ENCODE data around the gene PHACTR1.
"Not testable (repeated sequence)": the region's sequence is repeated elsewhere in the genome, so short reads cannot be mapped to it uniquely, and the experiment has no call there.

PHACTR1 gene

DNA sequence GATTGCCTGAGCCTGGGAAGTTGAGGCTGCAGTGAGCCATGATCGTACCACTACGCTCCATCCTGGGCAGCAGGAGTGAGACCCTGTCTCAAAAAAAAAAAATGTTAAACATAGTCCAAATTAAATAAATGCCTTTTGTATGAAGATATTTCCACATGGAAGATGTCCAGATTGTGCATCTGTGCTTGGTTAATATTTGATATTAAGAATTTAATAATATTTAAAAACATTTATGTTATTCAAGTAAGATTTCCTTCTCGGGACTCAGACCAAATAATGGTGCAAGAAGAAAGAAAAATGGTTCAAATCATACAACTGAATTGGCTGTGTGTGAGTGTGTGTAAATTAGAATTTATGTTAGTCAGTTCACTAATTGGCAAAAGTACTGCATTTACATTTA lies 409.3 kb downstream of the PHACTR1 start:
- DNase-seq, result no peak

DNA sequence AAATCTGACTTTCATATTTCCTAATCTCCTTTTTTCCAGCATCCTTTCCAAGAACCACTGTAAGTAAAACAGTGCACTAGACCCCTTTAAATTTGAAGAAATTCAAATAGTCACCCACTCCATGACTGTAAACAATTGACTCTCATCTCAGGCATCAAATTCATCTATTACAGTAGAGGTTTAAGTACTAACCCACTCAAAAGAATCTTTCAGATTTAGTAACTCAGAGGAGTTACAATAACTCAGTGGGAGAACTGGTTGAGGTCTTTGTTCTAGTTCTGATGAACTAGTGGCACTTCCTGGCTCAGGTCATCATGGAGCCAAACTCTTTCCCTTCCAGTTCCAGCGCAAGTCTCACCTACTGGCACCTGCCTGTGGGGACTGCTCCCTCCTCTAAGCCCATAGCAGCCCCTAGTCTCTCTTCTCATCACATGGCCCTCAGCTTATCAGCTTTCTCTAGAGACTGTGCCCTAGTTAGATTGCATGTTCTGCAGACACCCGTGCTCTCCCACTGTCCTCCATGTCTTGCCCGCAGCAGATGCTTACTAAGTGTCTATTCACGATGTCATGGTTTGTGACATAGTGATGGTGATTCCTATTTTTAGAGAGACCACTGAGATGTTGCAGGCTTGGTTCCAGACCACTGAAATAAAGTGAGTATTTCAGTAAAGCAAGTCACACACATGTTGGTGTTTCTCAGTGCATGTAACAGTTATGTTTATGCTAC lies 415.5 kb downstream of the PHACTR1 start:
- DNase-seq, result no peak

DNA sequence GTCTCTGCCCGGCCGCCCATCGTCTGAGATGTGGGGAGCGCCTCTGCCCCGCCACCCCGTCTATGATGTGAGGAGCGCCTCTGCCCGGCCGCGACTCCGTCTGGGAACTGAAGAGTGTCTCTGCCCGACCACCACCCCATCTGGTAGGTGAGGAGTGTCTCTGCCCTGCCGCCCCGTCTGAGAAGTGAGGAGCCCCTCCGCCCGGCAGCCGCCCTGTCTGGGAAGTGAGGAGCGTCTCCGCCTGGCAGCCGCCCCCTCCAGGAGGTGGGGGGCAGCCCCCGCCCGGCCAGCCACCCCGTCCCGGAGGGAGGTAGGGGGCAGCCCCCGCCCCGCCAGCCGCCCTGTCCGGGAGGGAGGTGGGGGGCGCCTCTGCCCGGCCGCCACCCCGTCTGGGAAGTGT lies 417.3 kb downstream of the PHACTR1 start:
- not testable (repeated sequence) for DNase-seq

DNA sequence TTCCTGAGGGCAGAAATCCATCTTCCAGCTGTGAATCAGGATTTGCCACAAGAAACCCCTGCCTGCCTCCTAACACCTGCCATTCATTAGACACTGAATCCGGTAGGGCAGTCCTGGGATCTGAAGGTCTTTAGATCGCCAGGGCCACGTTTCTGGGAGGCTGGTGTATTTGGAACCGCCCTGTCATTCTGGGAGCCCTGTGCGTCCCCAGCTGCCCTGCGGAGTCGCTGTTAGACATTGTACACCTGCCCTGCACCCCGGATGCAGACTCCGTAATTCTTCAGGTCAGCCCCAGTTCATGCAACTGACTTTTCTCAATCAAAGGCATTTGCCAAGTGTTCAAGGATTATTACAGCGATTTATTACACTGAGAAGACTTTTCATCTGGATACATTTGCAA lies 418.6 kb downstream of the PHACTR1 start:
- no peak for DNase-seq

DNA sequence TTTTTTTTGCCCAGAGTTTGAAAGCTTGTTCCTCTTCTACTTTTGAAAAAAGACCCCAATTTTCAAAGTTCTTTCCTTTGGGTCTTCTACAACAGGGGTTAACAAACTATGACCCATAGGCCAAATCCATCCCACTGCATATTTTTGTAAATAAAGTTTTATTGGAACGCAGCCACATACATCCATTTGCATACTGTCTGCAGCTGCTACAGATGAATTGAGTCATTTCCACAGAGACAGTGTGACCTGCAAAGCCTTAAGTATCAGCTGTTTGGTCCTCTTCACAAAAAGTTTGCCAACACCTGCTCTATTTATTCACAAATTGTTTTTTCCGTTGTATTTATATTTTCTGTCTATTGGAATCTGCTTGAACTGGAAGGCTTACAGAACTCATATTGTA lies 422.6 kb downstream of the PHACTR1 start:
- no peak for DNase-seq

DNA sequence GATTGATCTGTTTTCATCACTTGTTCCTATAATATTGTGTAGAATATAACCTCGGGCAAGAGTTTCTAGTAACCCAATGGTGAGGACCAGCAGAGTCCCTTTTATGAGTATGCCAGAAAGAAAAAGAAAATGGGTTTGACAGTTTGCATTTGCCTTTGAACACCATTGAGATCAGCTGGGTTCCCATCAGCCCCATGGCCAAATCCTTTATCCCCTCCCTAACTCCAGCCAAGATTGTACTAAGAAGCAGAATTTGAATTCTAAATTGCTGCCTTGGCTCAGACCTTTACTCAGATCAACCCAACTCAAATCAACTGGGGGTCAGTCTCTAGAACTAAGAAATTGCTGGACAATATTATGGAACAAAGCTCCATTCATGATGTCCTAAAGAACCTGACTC lies 424.4 kb downstream of the PHACTR1 start:
- no peak for DNase-seq

DNA sequence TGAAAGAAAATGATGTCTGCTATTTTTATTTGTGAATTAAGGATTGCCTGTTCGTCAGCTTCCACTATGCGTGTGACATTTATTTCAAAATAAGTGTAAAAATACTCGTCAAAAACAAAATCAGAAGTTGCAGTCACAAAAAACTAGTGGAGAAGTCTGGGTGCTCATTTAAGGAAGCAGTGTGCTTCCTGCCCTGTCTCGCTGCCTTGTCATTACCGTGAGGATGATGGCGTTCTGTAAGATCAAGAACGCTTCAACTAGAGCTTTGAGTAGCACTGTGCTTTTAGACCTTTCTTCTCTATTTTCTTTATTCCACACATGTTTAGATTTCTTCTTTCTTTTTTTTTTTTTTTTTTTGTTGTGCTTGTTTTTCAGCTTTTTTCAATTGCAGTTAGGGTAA lies 424.8 kb downstream of the PHACTR1 start:
- no peak for DNase-seq

DNA sequence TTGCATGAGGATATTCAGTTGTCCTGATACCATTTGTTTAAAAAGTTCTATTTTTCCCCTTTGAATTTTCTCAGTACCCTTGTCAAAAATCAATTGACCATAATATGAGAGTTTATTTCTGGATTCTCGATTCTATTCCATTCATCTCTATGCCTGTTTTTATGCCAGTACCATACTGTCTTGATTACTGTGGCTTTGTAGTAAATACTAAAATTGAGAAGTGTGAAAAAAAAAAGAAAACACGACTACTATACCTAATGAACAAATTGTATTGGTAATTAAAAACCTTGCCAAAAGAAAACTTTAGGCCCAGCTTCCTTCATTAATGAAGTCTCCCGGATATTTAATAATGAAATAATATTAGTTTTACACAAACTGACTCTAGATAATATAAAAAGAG lies 426.0 kb downstream of the PHACTR1 start:
- DNase-seq, result no peak

DNA sequence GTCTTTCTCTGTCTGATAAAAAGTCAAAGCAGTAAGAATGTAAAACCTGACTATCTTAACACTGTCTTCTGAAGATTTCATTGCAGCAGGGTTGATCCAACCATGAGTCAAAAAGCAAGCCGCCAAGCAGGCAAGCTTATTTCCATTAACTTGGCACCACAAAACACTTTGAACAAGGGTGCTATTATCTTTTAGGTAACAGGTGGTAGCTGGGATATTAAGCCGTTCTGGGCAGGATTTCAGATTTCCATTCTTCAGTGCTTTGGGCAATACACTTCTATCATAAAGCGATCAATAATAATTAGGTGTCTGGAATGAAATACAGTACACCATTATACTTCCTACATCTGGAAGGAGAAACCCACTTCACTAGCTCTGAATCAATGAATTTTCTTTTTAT lies 429.9 kb downstream of the PHACTR1 start:
- DNase-seq, result no peak

DNA sequence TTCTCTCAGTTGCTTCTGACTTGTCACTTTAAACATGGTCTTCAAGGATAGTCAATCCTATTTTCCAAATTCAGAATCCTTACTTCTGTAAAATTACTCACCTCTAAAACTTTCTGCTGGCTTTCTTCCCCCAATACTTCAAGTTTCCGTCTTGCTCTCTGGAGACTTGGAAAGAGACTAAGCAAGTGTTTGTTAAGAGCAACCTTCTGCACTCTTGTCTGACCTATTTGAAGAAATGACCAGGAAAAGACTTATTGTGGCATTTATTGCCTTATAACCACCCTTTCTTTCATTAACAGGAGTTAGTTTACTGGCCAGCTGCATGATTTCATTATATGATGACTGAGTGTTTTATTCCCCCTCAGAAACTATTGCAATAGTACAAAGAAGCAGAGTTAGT lies 430.8 kb downstream of the PHACTR1 start:
- DNase-seq, result no peak

DNA sequence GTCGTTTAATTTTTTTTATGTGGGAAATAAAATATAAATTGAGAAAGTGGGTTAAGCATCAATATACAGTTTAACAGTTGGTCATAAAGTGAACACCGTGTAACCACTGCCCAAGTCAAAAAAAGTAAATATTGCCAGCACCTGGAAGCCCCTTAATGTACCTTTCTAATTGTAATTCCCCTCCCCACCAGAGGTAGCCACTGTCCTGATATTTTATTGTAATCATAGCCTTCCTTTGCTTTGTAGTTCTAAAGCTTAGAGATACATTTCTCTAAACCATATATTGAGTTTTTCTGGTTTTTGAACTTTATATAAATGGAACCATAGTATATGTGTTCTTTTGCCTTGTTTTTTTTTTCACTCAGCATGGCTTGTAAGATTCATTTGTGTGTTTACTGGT lies 431.2 kb downstream of the PHACTR1 start:
- DNase-seq, result no peak

DNA sequence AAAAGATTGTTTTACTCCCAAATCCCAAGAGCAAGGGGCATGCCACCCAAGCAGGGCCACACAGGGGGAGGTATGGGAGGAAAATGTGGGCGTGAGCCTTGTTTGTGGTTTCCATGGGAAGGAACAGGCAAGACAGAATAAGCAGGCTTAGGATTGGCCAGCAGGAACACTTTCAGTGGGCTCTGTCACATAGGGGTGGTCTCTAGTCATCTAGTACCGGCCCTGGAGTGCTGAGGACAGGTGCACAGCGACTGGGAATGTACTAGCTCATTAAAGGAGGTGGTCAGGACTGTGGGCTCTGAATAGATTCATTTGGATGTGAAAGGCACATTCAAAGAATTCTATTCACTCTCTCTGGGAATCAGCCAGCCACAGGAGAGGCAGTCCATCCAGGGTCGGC lies 436.2 kb downstream of the PHACTR1 start:
- DNase-seq, result no peak

DNA sequence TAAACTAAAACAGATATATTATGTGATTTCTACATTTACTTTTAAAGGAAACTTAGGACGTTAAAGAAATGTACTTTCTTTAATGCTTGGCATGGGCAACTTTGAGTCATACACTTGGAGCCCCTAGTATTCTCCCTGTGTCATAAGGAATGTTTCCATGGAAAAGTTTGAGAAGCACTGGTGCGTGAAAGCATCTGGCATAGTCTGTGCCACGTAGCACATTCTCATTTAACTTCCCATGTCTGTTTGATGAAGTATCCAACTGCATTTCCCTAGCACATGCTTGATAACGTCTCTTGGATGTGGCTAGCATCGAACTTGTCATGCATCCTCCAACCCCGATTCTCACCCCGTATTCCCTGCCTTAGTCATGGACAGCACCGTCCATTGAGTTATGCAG lies 439.8 kb downstream of the PHACTR1 start:
- no peak for DNase-seq

DNA sequence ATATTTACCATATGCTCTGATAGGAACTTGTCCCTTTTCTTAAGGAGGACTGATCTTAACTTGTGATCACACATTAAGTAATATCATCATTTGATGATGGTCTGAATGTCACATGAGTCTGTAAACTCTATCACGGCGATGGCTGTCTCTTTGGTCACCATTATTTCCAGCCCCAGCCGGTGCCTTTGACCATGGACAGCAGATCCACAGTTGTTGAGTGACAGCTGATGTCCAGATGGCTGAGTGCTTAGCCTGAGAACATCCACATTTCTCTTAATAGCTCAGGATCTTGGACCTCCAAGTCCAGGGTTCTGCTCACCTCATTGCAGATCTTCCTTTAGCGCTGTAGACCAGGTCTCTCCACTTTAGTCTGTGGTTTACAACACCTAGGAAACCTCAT lies 440.7 kb downstream of the PHACTR1 start:
- DNase-seq, result no peak

DNA sequence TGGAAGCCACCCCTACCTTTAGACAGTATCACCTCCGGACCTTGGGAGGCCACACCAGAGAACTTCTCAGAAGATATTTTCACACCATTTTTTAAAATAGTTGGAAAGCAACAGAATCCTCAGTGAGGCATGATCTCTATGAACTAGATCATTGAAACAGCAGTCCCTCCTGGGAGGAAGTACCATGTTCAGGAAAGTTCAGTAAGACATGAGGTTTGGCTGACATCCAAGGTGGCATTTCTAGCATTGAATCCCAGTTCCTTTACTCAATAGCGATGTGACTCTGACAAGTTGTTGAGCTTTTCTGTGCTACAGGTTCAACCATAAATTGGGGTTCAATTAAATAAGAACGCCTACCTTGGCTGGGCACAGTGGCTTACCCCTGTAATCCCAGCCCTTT lies 442.7 kb downstream of the PHACTR1 start:
- DNase-seq, result no peak

DNA sequence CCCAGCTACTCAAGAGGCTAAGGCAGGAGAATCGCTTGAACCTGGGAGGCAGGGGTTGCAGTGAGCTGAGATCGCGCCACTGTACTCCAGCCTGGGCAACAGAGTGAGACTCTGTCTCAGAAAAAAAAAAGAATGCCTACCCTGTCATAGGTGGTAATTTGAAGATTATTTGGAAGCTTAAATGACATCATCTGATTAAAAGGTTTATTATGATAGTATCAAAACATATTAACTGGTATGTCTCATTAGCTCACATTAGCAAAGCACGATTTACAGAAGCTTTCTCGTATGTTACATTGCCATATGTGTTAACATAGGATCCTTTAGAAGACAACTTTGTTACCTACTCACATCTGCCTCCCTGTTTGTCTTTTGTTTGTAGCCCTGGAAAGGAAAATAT lies 443.3 kb downstream of the PHACTR1 start:
- not testable (repeated sequence) for DNase-seq

DNA sequence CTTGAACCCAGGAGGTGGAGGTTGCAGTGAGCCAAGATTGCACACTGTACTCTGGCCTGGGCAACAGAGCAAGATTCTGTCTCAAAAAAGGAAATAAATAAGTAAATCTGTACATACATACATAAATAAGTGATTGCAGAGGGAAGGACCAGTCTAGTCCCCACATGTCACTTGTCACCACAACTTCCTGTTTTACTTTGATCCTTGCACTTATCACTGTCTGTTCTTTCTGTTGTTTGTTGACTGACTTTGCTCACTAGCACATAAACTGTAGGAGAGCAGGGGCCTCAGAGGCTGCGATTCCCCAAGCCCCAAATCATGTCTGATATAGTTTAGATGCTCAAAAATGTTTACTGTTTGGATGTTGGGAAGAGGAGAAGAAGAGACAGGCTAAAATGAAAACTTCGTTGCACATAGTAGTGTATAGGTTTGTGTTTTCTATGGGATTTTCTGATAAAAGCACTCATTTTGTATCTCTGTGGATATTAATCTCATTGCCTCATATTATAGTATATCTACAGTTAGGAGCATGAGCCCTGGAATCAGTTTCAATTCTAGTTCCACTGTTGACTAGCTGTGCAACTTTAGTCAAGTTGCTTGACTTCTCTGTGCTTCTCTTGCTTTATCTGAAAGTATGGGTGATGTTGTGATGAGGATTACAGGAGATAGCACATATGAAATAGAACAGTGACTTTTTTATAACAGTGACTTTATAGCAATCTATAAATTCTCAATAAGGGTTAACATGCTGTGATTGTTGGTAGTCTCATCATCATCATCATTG lies 446.8 kb downstream of the PHACTR1 start:
- no peak for DNase-seq

DNA sequence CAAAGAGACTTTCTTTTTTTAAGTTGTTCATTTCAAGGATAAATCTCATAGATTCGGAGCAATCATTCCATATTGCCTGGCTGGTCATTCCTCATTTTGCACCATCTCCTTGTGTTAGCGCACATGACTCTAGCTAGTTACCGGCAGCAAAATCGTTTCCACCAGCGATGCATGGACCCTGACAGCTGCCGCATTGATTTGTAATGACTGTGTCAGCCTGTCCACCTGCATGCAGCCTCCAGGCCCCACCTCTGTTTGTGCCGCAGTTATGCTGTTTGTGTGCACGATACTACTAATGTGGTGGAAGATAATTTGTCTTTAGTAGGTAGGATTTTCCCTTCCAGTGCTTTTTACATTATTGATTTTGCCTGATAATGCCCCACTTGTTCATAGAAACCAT lies 447.7 kb downstream of the PHACTR1 start:
- DNase-seq, result no peak

DNA sequence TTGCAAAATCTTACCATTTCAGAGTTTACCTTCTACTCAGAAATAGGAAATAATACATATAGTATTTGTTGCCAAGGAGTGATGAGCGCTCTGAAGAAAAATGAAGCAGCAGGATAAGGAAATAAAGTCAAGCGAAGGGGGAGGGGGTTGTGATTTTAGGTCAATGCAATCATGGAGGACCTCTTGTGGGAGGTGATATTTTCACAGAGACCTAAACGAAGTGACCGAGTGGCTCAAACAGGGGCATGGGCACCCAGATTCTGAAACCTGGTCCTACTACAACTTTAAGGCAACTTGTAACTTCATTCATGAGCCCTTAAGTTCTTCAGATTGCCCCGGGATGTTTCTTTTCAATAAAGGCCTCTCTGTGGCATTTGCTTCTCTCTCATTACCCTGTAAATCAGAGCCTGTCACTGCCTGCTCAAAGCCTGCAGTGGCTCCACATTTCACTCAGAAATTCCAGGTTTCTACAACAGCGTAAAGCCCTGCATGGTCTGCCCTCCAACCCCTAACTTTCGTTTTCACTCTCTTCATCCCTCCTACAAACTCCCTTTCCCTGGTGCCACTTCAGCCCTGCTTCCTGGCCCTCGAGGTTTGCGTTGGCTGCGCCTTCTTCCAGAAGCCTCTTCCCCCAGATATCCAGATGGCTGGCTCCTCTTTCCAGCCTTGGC lies 449.1 kb downstream of the PHACTR1 start:
- no peak for DNase-seq

DNA sequence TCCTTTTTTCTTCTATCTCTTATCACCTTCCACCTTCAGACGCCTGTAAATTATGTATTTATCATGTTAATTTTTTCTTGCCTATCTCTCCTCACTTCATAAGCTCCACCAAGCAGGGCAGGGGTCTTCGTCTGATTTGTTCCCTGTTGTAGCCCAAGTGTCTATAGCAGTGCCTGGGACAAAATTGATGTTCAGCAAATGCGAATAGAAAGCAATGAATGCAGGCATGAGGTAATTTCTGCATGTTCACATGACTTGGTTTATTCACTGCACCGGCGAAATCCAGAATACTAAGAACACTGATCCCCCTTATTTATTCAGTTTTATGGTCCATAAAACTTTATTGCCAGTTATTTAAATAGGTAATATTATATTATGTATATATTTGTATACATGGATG lies 449.7 kb downstream of the PHACTR1 start:
- DNase-seq, result no peak

DNA sequence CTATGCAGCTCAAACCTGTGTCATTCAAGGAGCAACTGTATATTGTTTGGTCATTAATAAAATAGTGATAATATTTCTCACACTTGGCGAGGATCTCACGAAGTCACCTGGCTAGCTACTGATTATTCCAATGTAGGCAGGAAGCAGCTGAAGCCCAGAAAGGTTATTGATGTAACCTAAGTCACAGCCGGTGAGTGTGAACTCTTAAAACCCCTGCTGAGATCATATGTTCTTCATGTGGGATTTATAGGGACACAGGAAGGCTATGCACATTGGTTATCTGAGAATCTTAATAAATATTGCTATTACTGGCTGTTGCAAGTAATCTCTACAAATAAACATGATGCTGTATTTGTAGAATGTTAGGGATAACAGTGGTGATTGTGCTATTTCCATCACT lies 450.3 kb downstream of the PHACTR1 start:
- DNase-seq, result no peak

DNA sequence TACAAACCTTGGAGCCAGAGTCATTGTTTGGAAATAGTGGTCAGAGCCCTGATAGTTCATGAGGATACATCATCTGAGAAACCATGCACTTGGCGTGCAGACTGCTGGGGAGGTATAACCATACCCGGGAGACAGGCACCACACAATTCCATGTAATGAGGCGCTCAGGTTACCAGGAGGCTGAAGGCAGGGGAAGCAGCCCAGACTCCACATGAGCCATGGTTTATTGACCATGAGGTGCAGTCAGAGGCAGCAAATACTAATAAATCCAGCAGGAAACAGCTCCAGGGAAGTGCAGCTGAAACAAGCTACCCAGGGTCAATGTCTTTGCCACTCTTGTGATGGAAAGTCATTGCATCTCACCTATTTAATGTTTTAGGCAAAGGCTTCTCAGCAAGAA lies 455.7 kb downstream of the PHACTR1 start:
- no peak for DNase-seq

DNA sequence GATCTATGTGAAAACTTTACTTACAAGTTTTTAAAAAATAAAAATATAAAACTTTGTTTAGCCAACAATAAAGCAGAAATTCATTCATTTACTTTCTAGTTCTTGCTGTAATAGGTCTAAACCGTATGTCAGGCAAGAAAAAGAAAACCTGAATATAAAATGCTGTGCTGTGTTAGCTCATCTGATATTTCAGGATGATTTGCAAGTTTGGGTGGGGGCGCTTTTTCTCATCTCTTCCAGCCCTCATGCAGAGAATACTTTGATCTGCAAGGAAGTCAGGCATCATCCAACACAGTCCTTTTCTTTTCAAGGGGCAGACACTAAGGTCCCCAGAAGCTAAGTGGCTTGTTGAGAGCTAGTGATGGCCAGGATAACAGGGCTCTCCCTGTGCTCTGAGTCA lies 458.5 kb downstream of the PHACTR1 start:
- no peak for DNase-seq

DNA sequence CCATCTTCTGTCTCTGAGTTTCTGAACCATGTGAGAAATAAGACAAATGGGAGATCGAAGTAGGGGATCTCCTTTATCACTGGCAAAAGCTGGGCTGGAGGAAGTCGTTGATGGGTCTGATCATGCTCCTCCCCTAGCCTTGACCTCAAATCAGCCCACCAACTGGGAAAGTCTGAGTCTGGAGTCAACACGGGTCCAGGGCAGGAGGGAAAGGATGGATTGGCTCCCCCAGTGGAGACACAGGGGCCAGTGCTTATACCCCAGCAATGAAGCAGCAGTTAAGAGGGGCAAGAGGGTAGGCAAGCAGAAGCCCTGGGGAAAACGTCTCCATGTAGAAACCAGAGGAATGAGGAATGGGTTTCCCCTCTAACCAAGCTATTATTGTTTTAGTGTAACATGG lies 459.2 kb downstream of the PHACTR1 start:
- no peak for DNase-seq

Measured in NCI-H187 treated with DMSO at 0.1 percent for 48 hours (cell line).